ENCODE results near the gene OCIAD1. TPM values are rescaled to one million over a fixed set of nuclear protein-coding genes. Genes with fewer than 3 reads are reported as not detected.
"Not testable (repeated sequence)": the region's sequence is repeated elsewhere in the genome, so short reads cannot be mapped to it uniquely, and the experiment has no call there.

The OCIAD1 gene
- polyA plus RNA-seq, 4 donors, result 94.0 to 205 (median 124) TPM

- Histone ChIP-seq H3K27me3 (ENCODE audit: control insufficient read depth in 3 of 3, insufficient read depth in 3 of 3, low read length in 3 of 3) (no peaks in the 10 kb centered on the region), H3K36me3 (ENCODE audit: control insufficient read depth in 3 of 3, insufficient read depth in 2 of 3, low read depth in 1 of 3, low read length in 3 of 3) (peaks cover 12 to 34% (median 13%) of the 10 kb centered on the region in 3 donors), H3K4me3 (ENCODE audit: low read depth in 1 of 3, low read length in 3 of 3) (no peak overlapping the region), H3K9me3 (ENCODE audit: control insufficient read depth in 2 of 2, insufficient read depth in 1 of 2, low read depth in 1 of 2, low read length in 1 of 2) (no peaks in the 10 kb centered on the region), H3K27ac (ENCODE audit: low read depth in 1 of 3, low read length in 2 of 3) (no peak overlapping the region), H3K4me1 (ENCODE audit: control insufficient read depth in 3 of 3, insufficient read depth in 2 of 3, low read depth in 1 of 3, low read length in 2 of 3) (no peaks in the 10 kb centered on the region)
- DNase-seq (no peak), FAIRE-seq (no peak)
- WGBS, 3 donors, result 91 to 97% (median 93%) methylated on average over 2 of the region's 2 CpGs
Measured at GRCh38 chr4:48854982-48855381, 24.1 kb downstream of the OCIAD1 start.

GRCh38 chr4:48858130-48858529, 27.2 kb downstream of the OCIAD1 start:
- no peak for FAIRE-seq
- H3K27ac ChIP-seq (ENCODE audit: low read depth in 1 of 3, low read length in 2 of 3), result no peak overlapping the region
- no peaks in the 10 kb centered on the region for H3K27me3 ChIP-seq (ENCODE audit: control insufficient read depth in 3 of 3, insufficient read depth in 3 of 3, low read length in 3 of 3)
- 87 to 92% (median 89%) methylated on average over 7 of the region's 7 CpGs for WGBS, 3 donors
- H3K36me3 ChIP-seq (ENCODE audit: control insufficient read depth in 3 of 3, insufficient read depth in 2 of 3, low read depth in 1 of 3, low read length in 3 of 3), result peaks cover 8 to 24% (median 8%) of the 10 kb centered on the region in 3 donors
- no peak for DNase-seq
- H3K4me1 ChIP-seq (ENCODE audit: control insufficient read depth in 3 of 3, insufficient read depth in 2 of 3, low read depth in 1 of 3, low read length in 2 of 3), result no peaks in the 10 kb centered on the region
- no peak overlapping the region for H3K4me3 ChIP-seq (ENCODE audit: low read depth in 1 of 3, low read length in 3 of 3)
- H3K9me3 ChIP-seq (ENCODE audit: control insufficient read depth in 2 of 2, insufficient read depth in 1 of 2, low read depth in 1 of 2, low read length in 1 of 2), result no peaks in the 10 kb centered on the region

DNA sequence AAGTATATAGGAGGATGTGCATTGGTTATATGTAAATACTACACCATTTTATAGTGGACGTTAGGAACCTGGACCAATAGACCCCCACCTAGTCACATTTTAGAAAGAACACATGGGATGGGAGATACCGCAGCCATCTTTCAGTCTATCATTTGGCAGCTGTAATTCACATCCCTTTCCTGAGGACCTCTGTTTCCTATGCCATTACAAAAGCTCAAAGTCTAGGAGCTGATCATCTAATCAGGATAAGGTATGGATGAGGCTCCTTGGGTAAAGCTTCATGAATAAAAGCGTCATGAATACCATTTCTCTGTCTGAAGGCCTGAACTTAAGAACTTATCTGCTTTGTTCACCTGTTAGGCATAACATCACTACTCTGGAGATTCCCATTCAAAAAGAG, 31.1 kb downstream of the OCIAD1 start:
- Histone ChIP-seq H3K4me3 (ENCODE audit: low read depth in 1 of 3, low read length in 3 of 3) (no peak overlapping the region), H3K9me3 (ENCODE audit: control insufficient read depth in 2 of 2, insufficient read depth in 1 of 2, low read depth in 1 of 2, low read length in 1 of 2) (no peaks in the 10 kb centered on the region), H3K27ac (ENCODE audit: low read depth in 1 of 3, low read length in 2 of 3) (no peak overlapping the region), H3K27me3 (ENCODE audit: control insufficient read depth in 3 of 3, insufficient read depth in 3 of 3, low read length in 3 of 3) (no peaks in the 10 kb centered on the region), H3K4me1 (ENCODE audit: control insufficient read depth in 3 of 3, insufficient read depth in 2 of 3, low read depth in 1 of 3, low read length in 2 of 3) (no peaks in the 10 kb centered on the region), H3K36me3 (ENCODE audit: control insufficient read depth in 3 of 3, insufficient read depth in 2 of 3, low read depth in 1 of 3, low read length in 3 of 3) (peaks cover 5 to 14% (median 8%) of the 10 kb centered on the region in 3 donors)
- no peak for FAIRE-seq
- 84 to 95% (median 88%) methylated on average over 3 of the region's 3 CpGs for WGBS, 3 donors
- no peak for DNase-seq

- Histone ChIP-seq H3K4me1 (ENCODE audit: control insufficient read depth in 3 of 3, insufficient read depth in 2 of 3, low read depth in 1 of 3, low read length in 2 of 3) (no peaks in the 10 kb centered on the region), H3K9me3 (ENCODE audit: control insufficient read depth in 2 of 2, insufficient read depth in 1 of 2, low read depth in 1 of 2, low read length in 1 of 2) (no peaks in the 10 kb centered on the region), H3K36me3 (ENCODE audit: control insufficient read depth in 3 of 3, insufficient read depth in 2 of 3, low read depth in 1 of 3, low read length in 3 of 3) (peaks cover 4 to 11% (median 8%) of the 10 kb centered on the region in 3 donors), H3K4me3 (ENCODE audit: low read depth in 1 of 3, low read length in 3 of 3) (no peak overlapping the region), H3K27me3 (ENCODE audit: control insufficient read depth in 3 of 3, insufficient read depth in 3 of 3, low read length in 3 of 3) (no peaks in the 10 kb centered on the region), H3K27ac (ENCODE audit: low read depth in 1 of 3, low read length in 2 of 3) (no peak overlapping the region)
- no peak for DNase-seq
- WGBS, 3 donors, result 51 to 69% (median 59%) methylated on average over 1 of the region's 1 CpG
- no peak for FAIRE-seq
Measured at GRCh38 chr4:48862661-48863060, 31.8 kb downstream of the OCIAD1 start.

- H3K27ac ChIP-seq (ENCODE audit: low read depth in 1 of 3, low read length in 2 of 3), result no peak overlapping the region
- no peak for FAIRE-seq
- 88 to 94% (median 92%) methylated on average over 4 of the region's 4 CpGs for WGBS, 3 donors
- H3K4me1 ChIP-seq (ENCODE audit: control insufficient read depth in 3 of 3, insufficient read depth in 2 of 3, low read depth in 1 of 3, low read length in 2 of 3), result no peaks in the 10 kb centered on the region
- DNase-seq, result no peak
- peaks cover 0 to 4% (median 0%) of the 10 kb centered on the region in 3 donors for H3K36me3 ChIP-seq (ENCODE audit: control insufficient read depth in 3 of 3, insufficient read depth in 2 of 3, low read depth in 1 of 3, low read length in 3 of 3)
- no peak overlapping the region for H3K4me3 ChIP-seq (ENCODE audit: low read depth in 1 of 3, low read length in 3 of 3)
- H3K27me3 ChIP-seq (ENCODE audit: control insufficient read depth in 3 of 3, insufficient read depth in 3 of 3, low read length in 3 of 3), result no peaks in the 10 kb centered on the region
- no peaks in the 10 kb centered on the region for H3K9me3 ChIP-seq (ENCODE audit: control insufficient read depth in 2 of 2, insufficient read depth in 1 of 2, low read depth in 1 of 2, low read length in 1 of 2)
Measured at GRCh38 chr4:48863728-48864127, 32.8 kb downstream of the OCIAD1 start.

GRCh38 chr4:48864696-48865095, 33.8 kb downstream of the OCIAD1 start:
- H3K27me3 ChIP-seq (ENCODE audit: control insufficient read depth in 3 of 3, insufficient read depth in 3 of 3, low read length in 3 of 3); FAIRE-seq; DNase-seq; H3K36me3 ChIP-seq (ENCODE audit: control insufficient read depth in 3 of 3, insufficient read depth in 2 of 3, low read depth in 1 of 3, low read length in 3 of 3); H3K27ac ChIP-seq (ENCODE audit: low read depth in 1 of 3, low read length in 2 of 3); H3K9me3 ChIP-seq (ENCODE audit: control insufficient read depth in 2 of 2, insufficient read depth in 1 of 2, low read depth in 1 of 2, low read length in 1 of 2); H3K4me1 ChIP-seq (ENCODE audit: control insufficient read depth in 3 of 3, insufficient read depth in 2 of 3, low read depth in 1 of 3, low read length in 2 of 3); H3K4me3 ChIP-seq (ENCODE audit: low read depth in 1 of 3, low read length in 3 of 3): not testable (repeated sequence)
- 95 to 98% (median 95%) methylated on average over 4 of the region's 4 CpGs for WGBS, 3 donors

- no peak for FAIRE-seq
- WGBS, 3 donors, result 77 to 93% (median 86%) methylated on average over 1 of the region's 1 CpG
Measured at GRCh38 chr4:48877827-48878535, 47.1 kb downstream of the OCIAD1 start.

GRCh38 chr4:48879561-48880442, 48.9 kb downstream of the OCIAD1 start:
- 76 to 82% (median 78%) methylated on average over 9 of the region's 9 CpGs for WGBS, 3 donors
- FAIRE-seq, result no peak

More at GRCh38 chr4:48877827-48878535, 47.1 kb downstream of the OCIAD1 start:
- H3K4me3 ChIP-seq (ENCODE audit: low read depth in 1 of 3, low read length in 3 of 3), result no peak overlapping the region
- DNase-seq, result no peak
- H3K27me3 ChIP-seq (ENCODE audit: control insufficient read depth in 3 of 3, insufficient read depth in 3 of 3, low read length in 3 of 3), result no peaks in the 10 kb centered on the region
- no peak overlapping the region for H3K27ac ChIP-seq (ENCODE audit: low read depth in 1 of 3, low read length in 2 of 3)
- H3K36me3 ChIP-seq (ENCODE audit: control insufficient read depth in 3 of 3, insufficient read depth in 2 of 3, low read depth in 1 of 3, low read length in 3 of 3), result no peaks in the 10 kb centered on the region
- no peaks in the 10 kb centered on the region for H3K9me3 ChIP-seq (ENCODE audit: control insufficient read depth in 2 of 2, insufficient read depth in 1 of 2, low read depth in 1 of 2, low read length in 1 of 2)
- H3K4me1 ChIP-seq (ENCODE audit: control insufficient read depth in 3 of 3, insufficient read depth in 2 of 3, low read depth in 1 of 3, low read length in 2 of 3), result no peaks in the 10 kb centered on the region

More at GRCh38 chr4:48879561-48880442, 48.9 kb downstream of the OCIAD1 start:
- no peak overlapping the region for H3K27ac ChIP-seq (ENCODE audit: low read depth in 1 of 3, low read length in 2 of 3)
- no peaks in the 10 kb centered on the region for H3K4me1 ChIP-seq (ENCODE audit: control insufficient read depth in 3 of 3, insufficient read depth in 2 of 3, low read depth in 1 of 3, low read length in 2 of 3)
- no peak overlapping the region for H3K4me3 ChIP-seq (ENCODE audit: low read depth in 1 of 3, low read length in 3 of 3)
- no peaks in the 10 kb centered on the region for H3K9me3 ChIP-seq (ENCODE audit: control insufficient read depth in 2 of 2, insufficient read depth in 1 of 2, low read depth in 1 of 2, low read length in 1 of 2)
- no peaks in the 10 kb centered on the region for H3K36me3 ChIP-seq (ENCODE audit: control insufficient read depth in 3 of 3, insufficient read depth in 2 of 3, low read depth in 1 of 3, low read length in 3 of 3)
- H3K27me3 ChIP-seq (ENCODE audit: control insufficient read depth in 3 of 3, insufficient read depth in 3 of 3, low read length in 3 of 3), result no peaks in the 10 kb centered on the region
- no peak for DNase-seq
